ENCODE measurements around the gene TUG1. TPM values are rescaled to one million over a fixed set of nuclear protein-coding genes. Genes with fewer than 3 reads are reported as not detected.
A peak's percentile ranks its signal among the peaks of the same experiment; 100 is the strongest.

The TUG1 gene
- total and polyA plus RNA-seq, 2 of the 4 experiments (the other 2 are of a cell fraction), result 60.6 to 68.8 TPM

DNA sequence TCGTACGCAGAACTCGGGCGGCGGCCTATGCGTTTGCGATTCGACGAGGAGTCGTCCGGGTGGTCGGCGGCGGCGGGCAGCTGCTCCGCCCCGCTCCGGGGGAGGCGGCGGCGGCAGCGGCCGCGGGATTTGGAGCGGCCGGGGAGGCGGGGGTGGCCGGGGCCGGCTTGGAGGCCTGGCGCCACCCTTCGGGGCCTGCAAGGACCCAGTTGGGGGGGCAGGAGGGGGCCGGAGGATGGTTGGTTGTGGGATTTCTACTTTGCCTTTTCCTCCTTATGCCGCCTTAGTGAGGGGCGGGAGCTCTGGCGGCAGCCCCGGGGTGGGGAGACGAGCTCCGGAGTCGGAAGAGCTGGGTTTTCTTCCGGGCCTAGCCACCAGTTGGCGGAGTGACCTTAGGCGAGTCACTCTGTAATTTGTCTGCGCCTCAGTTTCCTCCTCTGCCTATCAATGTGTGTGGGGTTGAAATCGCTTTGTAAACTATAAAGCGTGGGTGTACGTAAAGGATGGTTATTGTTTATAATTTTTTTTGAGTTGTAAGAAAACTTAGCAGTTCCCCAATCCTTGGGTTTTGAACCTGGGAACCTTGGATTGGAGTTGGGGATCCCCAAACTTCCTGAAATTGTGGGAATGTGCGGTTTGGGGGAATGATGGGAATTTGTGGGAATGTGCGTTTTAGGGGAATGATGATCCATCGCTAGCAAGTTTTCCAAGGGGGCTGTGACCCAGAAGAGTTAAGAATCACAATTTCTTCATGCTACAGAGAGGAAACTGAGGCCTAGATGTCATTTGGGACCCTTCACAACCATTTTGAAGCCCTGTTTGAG is 679 bp downstream of the TUG1 start (continued):
- TF ChIP-seq CHD1 (IDR thresholded peaks at IDR 0.05; ENCODE audit: low read depth, low read length), result no peak; the same call in 1 of the 2 replicates
- peak; percentile 24; the same call in 1 of the 2 replicates for TF ChIP-seq MAZ (IDR thresholded peaks at IDR 0.05; ENCODE audit: borderline replicate concordance, low read depth, low read length)

DNA sequence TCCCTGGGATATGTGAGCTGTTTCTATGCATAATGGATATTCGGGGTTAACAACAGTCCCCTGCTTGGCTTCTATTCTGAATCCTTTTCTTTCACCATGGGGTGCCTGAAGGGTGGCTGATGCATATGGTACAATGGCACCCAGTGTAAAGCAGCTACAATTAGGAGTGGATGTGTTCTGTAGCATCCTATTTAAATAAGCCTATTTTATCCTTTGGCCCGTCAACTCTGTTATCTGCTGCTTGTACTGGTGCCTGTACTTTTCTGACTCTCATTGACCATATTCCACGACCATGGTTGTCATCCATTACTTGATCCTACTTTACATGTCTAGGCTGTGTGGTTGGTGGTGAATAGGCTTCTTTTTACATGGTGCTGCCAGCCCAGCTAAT is 1.3 kb downstream of the TUG1 start:
- H3K4me3 ChIP-seq (ENCODE audit: insufficient read depth, low read depth, low read length), result peak overlapping the region; percentile 68
- DNase-seq (no peak), ATAC-seq (ENCODE audit: low read depth) (no peak)
- H4K5ac ChIP-seq (ENCODE audit: low read depth, low read length), result peak overlapping the region; percentile 65
- CTCF ChIA-PET, result no interaction called here
- in situ Hi-C loops (cut with MboI; ENCODE audit: low sequenced_read_pairs) (no loop called here), intact Hi-C loops (cut with micrococcal nuclease) (no loop called here), dilution Hi-C loops (cut with HindIII; ENCODE audit: low sequenced_read_pairs, unreplicated experiment) (no loop called here)
- no peaks in the 10 kb centered on the region for H3K27me3 ChIP-seq (ENCODE audit: control insufficient read depth, insufficient read depth, low read length)
- 0 out of 2 replicates have a peak overlapping the region, but pooled peaks have one; percentile 94 for H2AK5ac ChIP-seq (ENCODE audit: low read depth, low read length)
- H3K23ac ChIP-seq (ENCODE audit: low read depth, low read length), result peak overlapping the region; percentile 86; the same call in 1 of the 2 replicates
- peaks cover 8% of the 10 kb centered on the region for H3K4me1 ChIP-seq (ENCODE audit: control insufficient read depth, insufficient read depth, low read length)
- peaks cover 3% of the 10 kb centered on the region; the same call in 1 of the 2 replicates for H3K9me1 ChIP-seq (ENCODE audit: insufficient read depth, low read length)
- no peak overlapping the region for H2BK20ac ChIP-seq (ENCODE audit: low read depth, low read length)
- H2AK9ac ChIP-seq (replicated peaks; ENCODE audit: low read depth, low read length, poor library complexity), result no peak overlapping the region
- H2BK15ac ChIP-seq (ENCODE audit: low read depth, low read length), result no peak overlapping the region
- no CpG with 5 or more reads among the region's 3 CpGs for WGBS, 2 experiments (ENCODE audit: extremely low coverage in 2 of 2, insufficient read length in 1 of 2)
- no peak overlapping the region for H3K18ac ChIP-seq (ENCODE audit: low read depth, low read length)
- peak overlapping the region; percentile 100 for H3K4me2 ChIP-seq (ENCODE audit: low read depth, low read length)
- H3K14ac ChIP-seq (replicated peaks; ENCODE audit: low read depth, low read length), result peak overlapping the region; percentile 94; the same call in 1 of the 2 replicates
- H3K36me3 ChIP-seq (ENCODE audit: control insufficient read depth, insufficient read depth, low read length), result peaks cover 25% of the 10 kb centered on the region
- no peak overlapping the region for H2BK5ac ChIP-seq (ENCODE audit: low read depth, low read length, poor library complexity, severe bottlenecking)
- no peak overlapping the region for H2BK120ac ChIP-seq (ENCODE audit: low read depth, low read length)
- no TSS peak for BruUV-seq (replicated peaks)
- peak overlapping the region in 1 of 2 experiments; percentile 76; a peak in 1 of 4 replicates for H4K8ac ChIP-seq (ENCODE audit: low read depth in 2 of 2, low read length in 2 of 2)
- H2AFZ ChIP-seq (replicated peaks; ENCODE audit: low read length, poor library complexity), result no peak overlapping the region
- H3K27ac ChIP-seq (ENCODE audit: insufficient read depth, low read length), result peak overlapping the region; percentile 97; the same call in 1 of the 2 replicates
- peaks cover 35% of the 10 kb centered on the region; the same call in 1 of the 2 replicates for H4K20me1 ChIP-seq (ENCODE audit: insufficient read depth, low read length)
- H3K9ac ChIP-seq (ENCODE audit: low read depth, low read length), result peak overlapping the region; percentile 89
- H3K9me3 ChIP-seq (ENCODE audit: control insufficient read depth, insufficient read depth, low read length), result peaks cover 14% of the 10 kb centered on the region
- peak overlapping the region; percentile 86; the same call in 1 of the 2 replicates for H3K56ac ChIP-seq (ENCODE audit: extremely low read depth, insufficient read depth, low read length)
- POLR2A ChIA-PET (ENCODE audit: unreplicated experiment), result interaction anchor here (0.6 kb wide), 1 partner anchor 301 kb away, joined by 3 read pairs; no protein-coding TSS in a partner anchor
- no peak overlapping the region for H4K91ac ChIP-seq (ENCODE audit: insufficient read depth, low read depth, low read length)
- H3K4ac ChIP-seq (ENCODE audit: low read depth, low read length), result no peak overlapping the region
- H3K79me1 ChIP-seq (ENCODE audit: low read depth in 1 of 2, low read length in 2 of 2), result peaks cover 46 to 82% of the 10 kb centered on the region in 2 experiments
- no peak for TF ChIP-seq FOS (IDR thresholded peaks at IDR 0.05; ENCODE audit: low read depth, low read length)
- no peak for TF ChIP-seq ELK1 (IDR thresholded peaks at IDR 0.05; ENCODE audit: borderline replicate concordance, low read depth, low read length)
- no peak for TF ChIP-seq RAD21 (IDR thresholded peaks at IDR 0.05; ENCODE audit: low read length)
- no peak for TF ChIP-seq MAZ (IDR thresholded peaks at IDR 0.05; ENCODE audit: borderline replicate concordance, low read depth, low read length)
- TF ChIP-seq, protein P1, sequence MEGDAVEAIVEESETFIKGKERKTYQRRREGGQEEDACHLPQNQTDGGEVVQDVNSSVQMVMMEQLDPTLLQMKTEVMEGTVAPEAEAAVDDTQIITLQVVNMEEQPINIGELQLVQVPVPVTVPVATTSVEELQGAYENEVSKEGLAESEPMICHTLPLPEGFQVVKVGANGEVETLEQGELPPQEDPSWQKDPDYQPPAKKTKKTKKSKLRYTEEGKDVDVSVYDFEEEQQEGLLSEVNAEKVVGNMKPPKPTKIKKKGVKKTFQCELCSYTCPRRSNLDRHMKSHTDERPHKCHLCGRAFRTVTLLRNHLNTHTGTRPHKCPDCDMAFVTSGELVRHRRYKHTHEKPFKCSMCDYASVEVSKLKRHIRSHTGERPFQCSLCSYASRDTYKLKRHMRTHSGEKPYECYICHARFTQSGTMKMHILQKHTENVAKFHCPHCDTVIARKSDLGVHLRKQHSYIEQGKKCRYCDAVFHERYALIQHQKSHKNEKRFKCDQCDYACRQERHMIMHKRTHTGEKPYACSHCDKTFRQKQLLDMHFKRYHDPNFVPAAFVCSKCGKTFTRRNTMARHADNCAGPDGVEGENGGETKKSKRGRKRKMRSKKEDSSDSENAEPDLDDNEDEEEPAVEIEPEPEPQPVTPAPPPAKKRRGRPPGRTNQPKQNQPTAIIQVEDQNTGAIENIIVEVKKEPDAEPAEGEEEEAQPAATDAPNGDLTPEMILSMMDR (conservative IDR thresholded peaks at IDR 0.05; ENCODE audit: low read depth, low read length), result no peak
- TF ChIP-seq, protein P2, sequence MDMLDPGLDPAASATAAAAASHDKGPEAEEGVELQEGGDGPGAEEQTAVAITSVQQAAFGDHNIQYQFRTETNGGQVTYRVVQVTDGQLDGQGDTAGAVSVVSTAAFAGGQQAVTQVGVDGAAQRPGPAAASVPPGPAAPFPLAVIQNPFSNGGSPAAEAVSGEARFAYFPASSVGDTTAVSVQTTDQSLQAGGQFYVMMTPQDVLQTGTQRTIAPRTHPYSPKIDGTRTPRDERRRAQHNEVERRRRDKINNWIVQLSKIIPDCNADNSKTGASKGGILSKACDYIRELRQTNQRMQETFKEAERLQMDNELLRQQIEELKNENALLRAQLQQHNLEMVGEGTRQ (IDR thresholded peaks at IDR 0.05; ENCODE audit: low read depth, low read length), result no peak
- TF ChIP-seq POLR2A (IDR thresholded peaks at IDR 0.05; ENCODE audit: low read depth, low read length), result no peak
- TF ChIP-seq NFE2L2 (IDR thresholded peaks at IDR 0.05; ENCODE audit: low read depth, low read length), result no peak
- no peak for TF ChIP-seq SMC3 (IDR thresholded peaks at IDR 0.05; ENCODE audit: low read depth, low read length)
- no peak for TF ChIP-seq BHLHE40 (IDR thresholded peaks at IDR 0.05; ENCODE audit: low read depth, low read length)
- no peak for TF ChIP-seq CHD1 (IDR thresholded peaks at IDR 0.05; ENCODE audit: low read depth, low read length)

Measured in IMR-90 (cell line).